CD4-positive, alpha-beta T cell (primary cell): ENCODE results near the gene TRHDE. TPM values are rescaled to one million over a fixed set of nuclear protein-coding genes. Genes with fewer than 3 reads are reported as not detected.

ENCODE experiments used
- ATAC-seq: fragments of 200-7000 bp; cut with Tn5 transposase; one replicate; pipeline ENCODE4 v1.10.0; 2022; ENCODE audit warnings: mild to moderate bottlenecking; ENCODE audit not compliant: poor library complexity
- CTCF ChIA-PET: fragments of 350-600 bp; sonication (Branson Sonifier 250); formaldehyde crosslinking; loops from one replicate; lab custom pipeline; 2021; ENCODE audit warnings: antibody characterized with exemption, inconsistent platforms; lab: Charles Lee
- POLR2A ChIA-PET: fragments of 350-600 bp; sonication (Branson Sonifier 250); formaldehyde crosslinking; loops from one replicate; lab custom pipeline; 2021; ENCODE audit warnings: antibody characterized with exemption, inconsistent platforms; lab: Charles Lee
- DNase-seq, 14 experiments: peaks; one replicate each; pipeline ENCODE4 v3.0.0-alpha.2; 2013 to 2020; ENCODE audit warnings: mixed read lengths in 2 of 14
- H3K27ac ChIP-seq, 2 donors: one replicate each; pipeline versions ENCODE4 v1.5.1 to v1.7.0; 2013; ENCODE audit warnings: low read length in 2 of 2, low read depth in 1 of 2, mild to moderate bottlenecking in 1 of 2
- H3K27me3 ChIP-seq, 2 experiments: 1 replicate in 1 of 2; 2 replicates in 1 of 2; pipeline versions ENCODE4 v1.6.1 to v1.7.0; 2013; ENCODE audit warnings: low read length in 2 of 2, control low read depth in 1 of 2, mild to moderate bottlenecking in 1 of 2, moderate library complexity in 1 of 2; ENCODE audit not compliant: insufficient read depth in 2 of 2, control insufficient read depth in 1 of 2
- H3K36me3 ChIP-seq: one replicate; pipeline ENCODE4 v1.6.1; 2013; ENCODE audit warnings: low read length, control low read depth; ENCODE audit not compliant: insufficient read depth
- H3K4me1 ChIP-seq: one replicate; pipeline ENCODE4 v1.6.1; 2013; ENCODE audit warnings: low read length, control low read depth; ENCODE audit not compliant: insufficient read depth
- H3K4me3 ChIP-seq: one replicate; pipeline ENCODE4 v1.5.1; 2013; ENCODE audit warnings: mild to moderate bottlenecking, low read length, moderate library complexity
- H3K9me3 ChIP-seq, 2 experiments: 1 replicate in 1 of 2; 2 replicates in 1 of 2; pipeline versions ENCODE4 v1.6.1 to v1.7.0; 2013; ENCODE audit warnings: low read length in 2 of 2, mild to moderate bottlenecking in 2 of 2, control low read depth in 1 of 2, moderate library complexity in 1 of 2; ENCODE audit not compliant: control insufficient read depth in 1 of 2, insufficient read depth in 1 of 2
- H3K27ac Mint-ChIP-seq: one replicate; pipeline ENCODE4 v1.8.0; 2020; ENCODE audit warnings: mixed read lengths
- H3K27me3 Mint-ChIP-seq: one replicate; pipeline ENCODE4 v1.8.0; 2021; ENCODE audit warnings: mixed read lengths
- H3K36me3 Mint-ChIP-seq: one replicate; pipeline ENCODE4 v1.8.0; 2021; ENCODE audit warnings: low read depth, mixed read lengths
- H3K4me1 Mint-ChIP-seq: one replicate; pipeline ENCODE4 v1.8.0; 2021; ENCODE audit warnings: low read depth, mixed read lengths
- H3K4me3 Mint-ChIP-seq: one replicate; pipeline ENCODE4 v1.8.0; 2020; ENCODE audit warnings: mild to moderate bottlenecking, mixed read lengths
- H3K9me3 Mint-ChIP-seq: one replicate; pipeline ENCODE4 v1.8.0; 2020; ENCODE audit warnings: mixed read lengths
- CTCF ChIP-seq: fragments of 200-600 bp; IDR thresholded peaks from one replicate; pipeline ENCODE4 v1.8.0; 2022; ENCODE audit warnings: antibody characterized with exemption, mild to moderate bottlenecking
- intact Hi-C, 2 experiments: fragments of 100-400 bp; cut with DNase I in 1 of 2; cut with micrococcal nuclease in 1 of 2; formaldehyde crosslinking; loops; one replicate each; pipeline versions ENCODE4 v1.15.1 to v1.9.0; 2023 to 2025; cut with DNase I, micrococcal nuclease
- total RNA-seq, 174 experiments: library from RNA in 2 of 174; stranded (reverse) in 2 of 174; gene quantifications; one replicate each; pipeline ENCODE4 v1.2.3 and lab custom pipeline; 2021 to 2026

The TRHDE gene
- total RNA-seq, 2 experiments from 2014 or later, result not detected

DNA sequence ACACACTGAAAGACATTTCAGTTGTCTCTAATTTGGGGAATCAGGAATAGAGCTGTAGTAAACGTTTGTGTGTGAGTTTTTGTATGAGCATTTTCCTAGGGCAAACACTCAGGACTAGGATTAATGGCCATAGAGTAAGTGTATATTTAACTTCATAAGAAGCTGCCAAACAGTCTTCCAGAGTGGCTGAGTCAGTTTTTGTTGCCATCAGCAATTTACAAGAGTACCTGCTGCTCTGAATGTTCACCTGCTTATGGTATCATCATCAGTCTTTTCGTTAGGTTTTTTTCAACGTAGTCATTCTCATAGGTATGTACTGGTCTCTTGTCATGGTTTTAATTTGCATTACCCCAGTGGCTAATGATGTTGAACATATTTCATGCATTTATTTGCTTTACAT lies 30.6 kb upstream of the TRHDE start:
- no peaks in the 10 kb centered on the region for H3K27me3 ChIP-seq
- Mint-ChIP-seq H3K36me3 (no peaks in the 10 kb centered on the region), H3K27ac (no peak overlapping the region), H3K27me3 (no peaks in the 10 kb centered on the region), H3K4me3 (no peak overlapping the region), H3K4me1 (no peaks in the 10 kb centered on the region), H3K9me3 (no peaks in the 10 kb centered on the region)
- no peaks in the 10 kb centered on the region for H3K9me3 ChIP-seq
- intact Hi-C loops, result no loop called here
- ATAC-seq, result no peak
- H3K4me1 ChIP-seq, result no peaks in the 10 kb centered on the region
- DNase-seq, result no peak
- ChIA-PET POLR2A (no interaction called here), CTCF (no interaction called here)
- no peak overlapping the region for H3K4me3 ChIP-seq
- no peak overlapping the region for H3K27ac ChIP-seq
- no peaks in the 10 kb centered on the region for H3K36me3 ChIP-seq
- TF ChIP-seq CTCF, result no peak

DNA sequence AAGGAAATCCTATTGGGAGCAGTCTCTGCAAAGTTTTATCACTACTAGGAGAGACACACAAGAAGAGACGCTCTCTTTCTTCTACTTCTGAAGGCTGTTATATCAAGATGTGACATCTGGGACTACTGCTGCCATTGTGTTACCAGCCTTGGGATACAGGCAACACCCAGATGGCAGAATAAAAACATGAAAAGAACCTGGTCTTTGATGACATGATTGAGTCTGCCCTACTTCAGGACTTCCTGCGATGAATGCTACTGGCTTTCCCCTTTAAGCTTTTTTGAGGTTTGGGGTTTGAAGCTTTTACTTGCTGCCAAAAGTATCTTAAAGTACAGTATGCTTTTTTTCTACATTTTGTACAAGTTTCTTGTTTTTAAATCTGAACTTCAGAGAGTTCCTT lies 29.2 kb upstream of the TRHDE start:
- Mint-ChIP-seq H3K36me3 (no peaks in the 10 kb centered on the region), H3K27me3 (no peaks in the 10 kb centered on the region), H3K27ac (no peak overlapping the region), H3K4me3 (no peak overlapping the region), H3K9me3 (peaks cover 2% of the 10 kb centered on the region), H3K4me1 (no peaks in the 10 kb centered on the region)
- no peak overlapping the region for H3K4me3 ChIP-seq
- intact Hi-C loops, result no loop called here
- ATAC-seq (no peak), DNase-seq (no peak)
- H3K27me3 ChIP-seq, result no peaks in the 10 kb centered on the region
- H3K4me1 ChIP-seq, result no peaks in the 10 kb centered on the region
- H3K36me3 ChIP-seq, result no peaks in the 10 kb centered on the region
- TF ChIP-seq CTCF, result no peak
- CTCF ChIA-PET, result no interaction called here
- no peak overlapping the region for H3K27ac ChIP-seq
- no peaks in the 10 kb centered on the region for H3K9me3 ChIP-seq
- POLR2A ChIA-PET, result no interaction called here

DNA sequence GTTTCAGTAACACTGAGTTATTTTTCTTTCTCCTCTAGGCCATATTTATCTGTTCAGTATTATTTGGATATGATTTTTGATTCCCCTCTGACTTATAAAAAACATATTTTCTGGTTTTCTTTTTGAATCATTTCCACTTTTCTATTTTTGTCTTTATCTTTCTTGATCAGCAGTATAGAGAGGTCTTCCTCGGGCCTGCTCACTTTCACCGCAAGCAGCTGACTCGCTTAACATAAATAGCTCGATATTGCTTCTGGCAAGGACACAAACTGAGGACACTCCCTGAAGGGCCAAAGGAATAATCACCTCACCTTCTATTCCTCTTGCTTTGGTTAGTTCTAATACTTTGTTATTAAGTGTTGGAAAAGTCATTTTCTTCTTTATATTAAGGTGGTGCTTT lies 25.8 kb upstream of the TRHDE start:
- Mint-ChIP-seq H3K4me1 (no peaks in the 10 kb centered on the region), H3K9me3 (peaks cover 8% of the 10 kb centered on the region), H3K27ac (no peak overlapping the region), H3K36me3 (no peaks in the 10 kb centered on the region), H3K27me3 (no peaks in the 10 kb centered on the region), H3K4me3 (no peak overlapping the region)
- ChIA-PET POLR2A (no interaction called here), CTCF (no interaction called here)
- TF ChIP-seq CTCF, result no peak
- Histone ChIP-seq H3K9me3 (peaks cover 0 to 3% of the 10 kb centered on the region in 2 experiments), H3K4me3 (no peak overlapping the region), H3K4me1 (no peaks in the 10 kb centered on the region), H3K27me3 (no peaks in the 10 kb centered on the region), H3K27ac (no peak overlapping the region), H3K36me3 (no peaks in the 10 kb centered on the region)
- DNase-seq (no peak), ATAC-seq (no peak)
- intact Hi-C loops, result no loop called here
